ENCODE data around the gene ZNF133.

DNA sequence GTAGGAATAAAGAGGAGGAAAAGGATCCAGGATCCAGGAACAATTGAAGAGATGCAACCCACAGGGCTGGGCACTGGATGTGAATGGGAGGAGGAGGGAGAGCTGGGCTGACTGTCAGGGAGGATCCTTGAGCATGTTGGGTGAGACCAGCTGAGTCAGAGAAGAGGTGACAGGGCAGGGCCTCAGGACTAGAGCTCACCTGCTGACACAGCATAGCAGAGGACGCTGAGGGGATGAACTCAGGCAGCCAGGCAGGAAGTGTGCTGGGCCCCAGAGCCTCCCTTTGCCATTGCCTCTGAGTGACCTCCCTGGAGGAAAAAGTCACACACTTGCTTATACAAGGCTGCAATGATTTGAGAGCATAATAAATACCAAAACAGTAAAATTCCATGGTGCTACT lies 72.3 kb downstream of the ZNF133 start:
- TF ChIP-seq, protein P1, sequence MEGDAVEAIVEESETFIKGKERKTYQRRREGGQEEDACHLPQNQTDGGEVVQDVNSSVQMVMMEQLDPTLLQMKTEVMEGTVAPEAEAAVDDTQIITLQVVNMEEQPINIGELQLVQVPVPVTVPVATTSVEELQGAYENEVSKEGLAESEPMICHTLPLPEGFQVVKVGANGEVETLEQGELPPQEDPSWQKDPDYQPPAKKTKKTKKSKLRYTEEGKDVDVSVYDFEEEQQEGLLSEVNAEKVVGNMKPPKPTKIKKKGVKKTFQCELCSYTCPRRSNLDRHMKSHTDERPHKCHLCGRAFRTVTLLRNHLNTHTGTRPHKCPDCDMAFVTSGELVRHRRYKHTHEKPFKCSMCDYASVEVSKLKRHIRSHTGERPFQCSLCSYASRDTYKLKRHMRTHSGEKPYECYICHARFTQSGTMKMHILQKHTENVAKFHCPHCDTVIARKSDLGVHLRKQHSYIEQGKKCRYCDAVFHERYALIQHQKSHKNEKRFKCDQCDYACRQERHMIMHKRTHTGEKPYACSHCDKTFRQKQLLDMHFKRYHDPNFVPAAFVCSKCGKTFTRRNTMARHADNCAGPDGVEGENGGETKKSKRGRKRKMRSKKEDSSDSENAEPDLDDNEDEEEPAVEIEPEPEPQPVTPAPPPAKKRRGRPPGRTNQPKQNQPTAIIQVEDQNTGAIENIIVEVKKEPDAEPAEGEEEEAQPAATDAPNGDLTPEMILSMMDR (IDR thresholded peaks at IDR 0.05) = no peak
- TF ChIP-seq ATF3 (CRISPR knock-in tag; conservative IDR thresholded peaks at IDR 0.05) (no peak), TCF7 (CRISPR knock-in tag; IDR thresholded peaks at IDR 0.05; ENCODE audit: low read depth) (no peak), ATF2 (CRISPR knock-in tag; IDR thresholded peaks at IDR 0.05; ENCODE audit: borderline replicate concordance, low read depth) (no peak), NR2C2 (CRISPR knock-in tag; IDR thresholded peaks at IDR 0.05) (no peak), FOXP1 (CRISPR knock-in tag; IDR thresholded peaks at IDR 0.05; ENCODE audit: borderline replicate concordance) (no peak), SP1 (CRISPR knock-in tag; conservative IDR thresholded peaks at IDR 0.05) (no peak), E2F5 (CRISPR knock-in tag; IDR thresholded peaks at IDR 0.05) (no peak), ZNF317 (CRISPR knock-in tag; IDR thresholded peaks at IDR 0.05; ENCODE audit: borderline replicate concordance, low read depth) (no peak)

Data from WTC11 (cell line).